Osteoblast (primary cell): ENCODE measurements around the gene MICU1. TPM values are rescaled to one million over a fixed set of nuclear protein-coding genes. Genes with fewer than 3 reads are reported as not detected.
"Not testable (repeated sequence)": the region's sequence is repeated elsewhere in the genome, so short reads cannot be mapped to it uniquely, and the experiment has no call there.

Source experiments
- DNase-seq: peaks from one replicate; pipeline ENCODE4 v3.0.0; 2011; ENCODE audit warnings: low spot score, mixed read lengths; ENCODE audit not compliant: insufficient read length; ENCODE audit errors: missing footprints
- H2AFZ ChIP-seq: 2 replicates; pipeline ENCODE4 v1.6.0; 2011; ENCODE audit warnings: mild to moderate bottlenecking, low read length
- H3K27ac ChIP-seq: 2 replicates; pipeline ENCODE4 v1.5.1; 2011; ENCODE audit warnings: mild to moderate bottlenecking, low read depth, low read length, moderate library complexity
- H3K27me3 ChIP-seq: 2 replicates; pipeline ENCODE4 v1.6.0; 2012; ENCODE audit warnings: mild to moderate bottlenecking, control low read depth, inconsistent platforms, low read length, moderate library complexity; ENCODE audit not compliant: insufficient read depth
- H3K36me3 ChIP-seq: 2 replicates; pipeline ENCODE4 v1.5.1; 2011; ENCODE audit warnings: mild to moderate bottlenecking, low read length, control low read depth, moderate library complexity; ENCODE audit not compliant: insufficient read depth
- H3K4me1 ChIP-seq: 2 replicates; pipeline ENCODE4 v1.5.1; 2011; ENCODE audit warnings: mild to moderate bottlenecking, low read length, control low read depth, moderate library complexity; ENCODE audit not compliant: insufficient read depth
- H3K4me2 ChIP-seq: 2 replicates; pipeline ENCODE4 v1.6.0; 2011; ENCODE audit warnings: mild to moderate bottlenecking, low read length; ENCODE audit not compliant: insufficient read depth
- H3K4me3 ChIP-seq: fragments of 200-600 bp; sonication (generic); 3 replicates; pipeline ENCODE4 v1.5.1; 2012; ENCODE audit warnings: mild to moderate bottlenecking, low read length, inconsistent platforms; ENCODE audit not compliant: insufficient read depth
- H3K79me2 ChIP-seq: 2 replicates; pipeline ENCODE4 v1.6.0; 2012; ENCODE audit warnings: mild to moderate bottlenecking, low read length, control low read depth, inconsistent platforms; ENCODE audit not compliant: insufficient read depth
- H3K9me3 ChIP-seq: 2 replicates; pipeline ENCODE4 v1.5.1; 2011; ENCODE audit warnings: low read depth, low read length, control low read depth
- H4K20me1 ChIP-seq: 2 replicates; pipeline ENCODE4 v1.6.0; 2012; ENCODE audit warnings: mild to moderate bottlenecking, low read length, control low read depth; ENCODE audit not compliant: insufficient read depth
- CTCF ChIP-seq: IDR thresholded peaks from 2 replicates; pipeline ENCODE4 v1.5.1; 2011; ENCODE audit warnings: mild to moderate bottlenecking, low read depth, low read length, moderate library complexity; ENCODE audit errors: extremely low read depth
- total RNA-seq: library from RNA; depleted of rRNA; stranded (reverse); fragments of >200 nt; gene quantifications from 2 replicates; pipeline ENCODE4 v1.2.3, GENCODE V29; 2012

MICU1 gene
- total RNA-seq, 1 donor, result 79.6 TPM

GRCh38 chr10:72445851-72446250, 180.0 kb downstream of the MICU1 start:
- H3K4me1 ChIP-seq, result no peaks in the 10 kb centered on the region
- no peak overlapping the region for H2AFZ ChIP-seq
- H3K27ac ChIP-seq, result no peak overlapping the region
- no peak for DNase-seq
- H3K9me3 ChIP-seq, result no peaks in the 10 kb centered on the region
- H4K20me1 ChIP-seq, result no peaks in the 10 kb centered on the region
- H3K27me3 ChIP-seq, result no peaks in the 10 kb centered on the region
- H3K79me2 ChIP-seq, result no peaks in the 10 kb centered on the region
- H3K4me3 ChIP-seq, result no peak overlapping the region
- TF ChIP-seq CTCF, result no peak
- H3K4me2 ChIP-seq, result no peak overlapping the region
- H3K36me3 ChIP-seq, result no peaks in the 10 kb centered on the region

DNA sequence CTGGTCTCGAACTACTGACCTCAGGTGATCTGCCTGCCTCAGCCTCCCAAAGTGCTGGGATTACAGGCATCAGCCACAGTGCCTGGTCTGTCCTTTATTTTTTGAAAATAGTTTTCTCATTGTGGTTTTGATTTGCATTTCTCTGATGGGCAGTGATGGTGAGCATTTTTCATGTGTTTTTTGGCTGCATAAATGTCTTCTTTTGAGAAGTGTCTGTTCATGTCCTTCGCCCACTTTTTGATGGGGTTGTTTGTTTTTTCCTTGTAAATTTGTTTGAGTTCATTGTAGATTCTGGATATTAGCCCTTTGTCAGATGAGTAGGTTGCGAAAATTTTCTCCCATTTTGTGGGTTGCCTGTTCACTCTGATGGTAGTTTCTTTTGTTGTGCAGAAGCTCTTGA, 182.9 kb downstream of the MICU1 start:
- H3K36me3 ChIP-seq, H3K9me3 ChIP-seq, H3K4me1 ChIP-seq, H3K27ac ChIP-seq, H3K4me2 ChIP-seq, H3K79me2 ChIP-seq, H3K4me3 ChIP-seq, H2AFZ ChIP-seq, DNase-seq, H3K27me3 ChIP-seq, H4K20me1 ChIP-seq: not testable (repeated sequence)

DNA sequence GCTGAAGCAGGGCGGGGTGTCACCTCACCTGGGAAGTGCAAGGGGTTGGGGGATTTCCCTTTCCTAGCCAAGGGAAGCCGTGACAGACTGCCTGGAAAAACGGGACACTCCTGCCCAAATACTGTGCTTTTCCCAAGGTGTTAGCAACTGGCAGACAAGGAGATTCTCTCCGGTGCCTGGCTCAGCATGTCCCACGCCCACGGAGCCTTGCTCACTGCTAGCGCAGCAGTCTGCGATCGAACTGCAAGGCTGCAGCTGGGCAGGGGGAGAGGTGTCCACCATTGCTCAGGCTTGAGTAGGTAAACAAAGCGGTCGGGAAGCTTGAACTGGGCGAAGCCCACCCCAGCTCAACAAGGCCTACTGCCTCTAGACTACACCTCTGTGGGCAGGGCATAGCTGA, 190.3 kb downstream of the MICU1 start:
- no peak overlapping the region for H2AFZ ChIP-seq
- no peak overlapping the region for H3K4me3 ChIP-seq
- H3K4me1 ChIP-seq, result no peaks in the 10 kb centered on the region
- no peaks in the 10 kb centered on the region for H3K27me3 ChIP-seq
- no peaks in the 10 kb centered on the region for H3K36me3 ChIP-seq
- no peaks in the 10 kb centered on the region for H3K79me2 ChIP-seq
- no peaks in the 10 kb centered on the region for H3K9me3 ChIP-seq
- no peak overlapping the region for H3K4me2 ChIP-seq
- no peak overlapping the region for H3K27ac ChIP-seq
- no peak for DNase-seq
- TF ChIP-seq CTCF, result no peak
- H4K20me1 ChIP-seq, result no peaks in the 10 kb centered on the region

GRCh38 chr10:72430936-72431335, 194.9 kb downstream of the MICU1 start:
- DNase-seq, H3K36me3 ChIP-seq, H3K79me2 ChIP-seq, H3K27ac ChIP-seq, H4K20me1 ChIP-seq, H3K4me2 ChIP-seq, H3K27me3 ChIP-seq, H3K4me3 ChIP-seq, H3K4me1 ChIP-seq, H2AFZ ChIP-seq, H3K9me3 ChIP-seq: not testable (repeated sequence)

GRCh38 chr10:72429931-72430330, 195.9 kb downstream of the MICU1 start:
- H3K79me2 ChIP-seq, result no peaks in the 10 kb centered on the region
- H4K20me1 ChIP-seq, result no peaks in the 10 kb centered on the region
- TF ChIP-seq CTCF, result no peak
- no peaks in the 10 kb centered on the region for H3K36me3 ChIP-seq
- no peak overlapping the region for H3K27ac ChIP-seq
- no peak overlapping the region for H2AFZ ChIP-seq
- H3K4me3 ChIP-seq, result no peak overlapping the region
- no peak for DNase-seq
- H3K27me3 ChIP-seq, result no peaks in the 10 kb centered on the region
- no peaks in the 10 kb centered on the region for H3K4me1 ChIP-seq
- H3K4me2 ChIP-seq, result no peak overlapping the region
- H3K9me3 ChIP-seq, result no peaks in the 10 kb centered on the region
